ENCODE data around the gene KCTD12. TPM values are rescaled to one million over a fixed set of nuclear protein-coding genes. Genes with fewer than 3 reads are reported as not detected.

Gene KCTD12
- total RNA-seq, result 10 to 100 TPM; 24.2 to 34.8 (median 27.6) TPM

DNA sequence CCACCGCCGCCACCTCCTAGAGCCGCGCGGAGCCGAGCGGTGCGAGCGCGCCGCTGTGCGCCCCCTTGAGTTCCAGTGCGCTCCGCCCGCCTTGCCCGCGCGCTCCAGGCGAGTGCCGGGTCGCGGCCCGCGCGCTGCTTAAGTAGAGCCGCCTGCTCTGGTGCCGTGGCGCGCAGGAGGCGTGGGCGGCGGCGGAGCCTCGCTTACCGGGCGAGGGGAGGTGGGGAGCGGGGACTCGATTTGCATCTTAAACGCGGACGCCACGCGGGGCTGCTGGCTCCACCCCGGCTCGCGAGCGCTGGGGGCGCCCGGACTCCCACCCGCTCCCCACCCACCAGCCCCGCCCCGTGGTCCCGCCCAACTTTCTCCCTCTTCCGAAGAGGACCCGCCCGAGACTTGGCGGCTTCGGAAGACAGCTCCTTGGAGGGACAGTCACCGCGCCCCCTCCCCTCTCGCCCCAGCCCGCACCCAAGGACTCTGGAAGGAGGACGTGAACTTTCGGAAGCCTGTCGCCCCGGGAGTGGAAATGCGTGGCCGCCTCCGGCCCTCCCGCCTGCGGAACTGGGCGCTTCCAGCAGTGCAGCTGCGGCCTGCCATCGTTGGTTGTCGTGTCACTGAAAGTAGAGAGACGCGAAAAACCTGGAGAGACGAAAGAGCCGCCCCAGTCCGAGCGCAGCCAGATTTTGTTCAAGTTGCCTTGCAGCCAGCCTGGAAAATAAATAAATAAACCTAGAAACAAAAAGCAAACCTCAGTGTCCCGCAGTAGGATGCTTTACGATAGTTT lies at the start of gene KCTD12:
TSS of gene KCTD12 (minus strand) at position 114 of the 784 bp plus-strand sequence. CDS start 257 bp downstream, outside the sequence.
- TF ChIP-seq POLR2A (IDR thresholded peaks at IDR 0.05), result peak; percentile 67
- TF ChIP-seq, protein P1, sequence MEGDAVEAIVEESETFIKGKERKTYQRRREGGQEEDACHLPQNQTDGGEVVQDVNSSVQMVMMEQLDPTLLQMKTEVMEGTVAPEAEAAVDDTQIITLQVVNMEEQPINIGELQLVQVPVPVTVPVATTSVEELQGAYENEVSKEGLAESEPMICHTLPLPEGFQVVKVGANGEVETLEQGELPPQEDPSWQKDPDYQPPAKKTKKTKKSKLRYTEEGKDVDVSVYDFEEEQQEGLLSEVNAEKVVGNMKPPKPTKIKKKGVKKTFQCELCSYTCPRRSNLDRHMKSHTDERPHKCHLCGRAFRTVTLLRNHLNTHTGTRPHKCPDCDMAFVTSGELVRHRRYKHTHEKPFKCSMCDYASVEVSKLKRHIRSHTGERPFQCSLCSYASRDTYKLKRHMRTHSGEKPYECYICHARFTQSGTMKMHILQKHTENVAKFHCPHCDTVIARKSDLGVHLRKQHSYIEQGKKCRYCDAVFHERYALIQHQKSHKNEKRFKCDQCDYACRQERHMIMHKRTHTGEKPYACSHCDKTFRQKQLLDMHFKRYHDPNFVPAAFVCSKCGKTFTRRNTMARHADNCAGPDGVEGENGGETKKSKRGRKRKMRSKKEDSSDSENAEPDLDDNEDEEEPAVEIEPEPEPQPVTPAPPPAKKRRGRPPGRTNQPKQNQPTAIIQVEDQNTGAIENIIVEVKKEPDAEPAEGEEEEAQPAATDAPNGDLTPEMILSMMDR (IDR thresholded peaks at IDR 0.05), result peak in 3 of 5 experiments; percentile 8 to 21 (median 18)
- TF ChIP-seq POLR2AphosphoS5 (IDR thresholded peaks at IDR 0.05), result peak; percentile 82 to 96 (median 85)
- no peak for TF ChIP-seq EP300 (IDR thresholded peaks at IDR 0.05; ENCODE audit: low read depth)
- Histone ChIP-seq H3K9me3 (no peaks in the 10 kb centered on the region), H3K4me3 (peak within 1 kb of the TSS; percentile 39 to 80 (median 60)), H3K27ac (peak within 1 kb of the TSS; percentile 87 to 93 (median 88)), H3K4me1 (peaks cover 0 to 35% (median 14%) of the 10 kb centered on the region in 4 donors), H3K27me3 (peaks cover 6% of the 10 kb centered on the region), H3K36me3 (no peaks in the 10 kb centered on the region)
- in situ Hi-C loops (cut with MboI; ENCODE audit: low pct_ligation_motif_present in 1 of 4, low pct_unique_long_range_greater_than_20kb in 1 of 4, low sequenced_read_pairs in 3 of 4) (loop anchor here in 2 of 4 donors (25.0 kb wide), 2 partner anchors 224 to 399 kb away; no protein-coding TSS in a partner anchor), intact Hi-C loops (cut with DNase I; ENCODE audit: low total_unique reads) (loop anchor here (10.0 kb wide), 1 partner anchor 222 kb away; no protein-coding TSS in a partner anchor)
- DNase-seq, result peak; percentile 81
- WGBS, 2 donors (ENCODE audit: low coverage in 1 of 2), result 2 to 8% methylated on average over 2 to 24 of the region's 83 CpGs

DNA sequence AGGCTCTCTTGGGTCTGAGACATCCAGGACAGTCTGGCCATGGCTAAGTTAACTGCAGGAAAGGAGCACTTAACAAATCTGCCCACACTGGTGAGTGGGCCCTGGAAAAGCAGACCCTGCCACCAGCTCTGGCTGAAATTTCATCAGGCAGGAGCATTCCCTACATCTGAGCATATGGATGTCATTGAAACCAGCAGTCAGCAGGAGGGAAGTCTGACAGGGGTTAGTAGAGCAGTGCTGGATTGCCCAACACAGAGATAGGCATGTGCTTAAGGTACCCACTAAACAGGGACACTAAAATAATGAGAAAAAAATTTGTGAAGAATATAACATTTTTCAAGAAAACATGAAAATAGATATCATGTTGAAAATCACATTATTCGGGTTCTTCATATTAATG lies 48.5 kb upstream of the KCTD12 start:
- Histone ChIP-seq H3K27me3 (no peaks in the 10 kb centered on the region), H3K9me3 (no peaks in the 10 kb centered on the region), H3K36me3 (no peaks in the 10 kb centered on the region), H3K4me3 (no peak overlapping the region), H3K4me1 (no peaks in the 10 kb centered on the region), H3K27ac (no peak overlapping the region)
- WGBS, 2 donors (ENCODE audit: low coverage in 1 of 2), result 100% methylated on average over 1 of the region's 1 CpG
- intact Hi-C loops (cut with DNase I; ENCODE audit: low total_unique reads), result no loop called here
- TF ChIP-seq POLR2A (IDR thresholded peaks at IDR 0.05) (no peak), EP300 (IDR thresholded peaks at IDR 0.05; ENCODE audit: low read depth) (no peak), POLR2AphosphoS5 (IDR thresholded peaks at IDR 0.05) (no peak)
- TF ChIP-seq, protein P1 (IDR thresholded peaks at IDR 0.05), result no peak
- DNase-seq, result no peak
- in situ Hi-C loops (cut with MboI; ENCODE audit: low pct_ligation_motif_present in 1 of 4, low pct_unique_long_range_greater_than_20kb in 1 of 4, low sequenced_read_pairs in 3 of 4), result no loop called here

DNA sequence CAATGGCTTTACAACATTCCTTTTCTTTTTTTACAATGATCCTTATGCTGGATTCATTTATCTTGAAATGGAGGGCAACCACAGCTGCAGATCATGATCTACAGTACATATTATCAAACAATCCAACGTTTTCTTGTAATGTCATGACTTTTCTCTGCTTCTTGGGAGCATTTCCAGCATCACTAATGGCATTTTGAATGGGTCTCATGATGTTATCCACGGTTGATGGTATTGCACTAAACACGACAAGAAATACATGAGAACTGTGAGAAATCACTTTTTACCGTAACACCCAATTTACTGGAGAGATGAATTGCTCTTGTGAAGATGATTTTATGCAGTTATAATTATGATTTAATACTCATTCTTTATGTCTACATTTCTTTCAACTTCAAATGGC lies 45.9 kb upstream of the KCTD12 start:
- TF ChIP-seq POLR2A (IDR thresholded peaks at IDR 0.05) (no peak), EP300 (IDR thresholded peaks at IDR 0.05; ENCODE audit: low read depth) (no peak), POLR2AphosphoS5 (IDR thresholded peaks at IDR 0.05) (no peak)
- TF ChIP-seq, protein P1 (IDR thresholded peaks at IDR 0.05), result no peak
- Histone ChIP-seq H3K9me3 (no peaks in the 10 kb centered on the region), H3K27ac (no peak overlapping the region), H3K27me3 (no peaks in the 10 kb centered on the region), H3K4me1 (no peaks in the 10 kb centered on the region), H3K4me3 (no peak overlapping the region), H3K36me3 (no peaks in the 10 kb centered on the region)
- 73 to 76% methylated on average over 4 of the region's 4 CpGs for WGBS, 2 donors (ENCODE audit: low coverage in 1 of 2)
- intact Hi-C loops (cut with DNase I; ENCODE audit: low total_unique reads), result no loop called here
- in situ Hi-C loops (cut with MboI; ENCODE audit: low pct_ligation_motif_present in 1 of 4, low pct_unique_long_range_greater_than_20kb in 1 of 4, low sequenced_read_pairs in 3 of 4), result no loop called here
- no peak for DNase-seq

DNA sequence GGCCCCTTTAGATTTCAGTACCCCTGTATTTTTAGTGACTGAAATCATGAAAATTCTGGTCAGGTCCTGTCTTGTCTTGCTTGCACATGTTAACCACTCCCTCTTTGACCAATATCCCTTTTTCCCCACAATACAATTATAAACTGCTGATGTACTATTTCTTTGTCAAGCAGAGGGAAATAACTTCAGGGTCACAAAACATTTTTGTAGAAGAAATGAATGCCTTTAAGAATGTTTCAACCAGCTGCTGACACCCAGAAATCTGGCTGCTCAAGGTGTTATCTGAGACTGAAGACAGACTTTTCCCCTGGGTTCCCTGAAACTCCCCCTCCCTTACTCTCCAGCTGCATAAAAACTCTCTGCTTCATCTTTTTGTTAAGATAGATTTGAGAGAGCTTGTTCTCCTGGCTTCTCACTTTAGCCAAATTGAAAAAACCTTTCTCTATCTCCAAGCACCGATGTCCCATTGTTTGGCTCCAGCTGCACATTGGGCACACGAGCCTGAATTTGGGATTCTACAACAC lies 43.7 kb upstream of the KCTD12 start:
- WGBS, 2 donors (ENCODE audit: low coverage in 1 of 2), result 68% methylated on average over 2 of the region's 2 CpGs; no CpG with 5 or more reads in 1 of the 2 donors
- no peak overlapping the region for H3K27ac ChIP-seq
- no peak overlapping the region for H3K4me3 ChIP-seq
- intact Hi-C loops (cut with DNase I; ENCODE audit: low total_unique reads), result no loop called here
- DNase-seq, result no peak
- H3K36me3 ChIP-seq, result no peaks in the 10 kb centered on the region
- TF ChIP-seq POLR2A (IDR thresholded peaks at IDR 0.05) (no peak), EP300 (IDR thresholded peaks at IDR 0.05; ENCODE audit: low read depth) (no peak), POLR2AphosphoS5 (IDR thresholded peaks at IDR 0.05) (no peak)
- TF ChIP-seq, protein P1 (IDR thresholded peaks at IDR 0.05), result no peak
- no peaks in the 10 kb centered on the region for H3K4me1 ChIP-seq
- H3K9me3 ChIP-seq, result no peaks in the 10 kb centered on the region
- no peaks in the 10 kb centered on the region for H3K27me3 ChIP-seq
- in situ Hi-C loops (cut with MboI; ENCODE audit: low pct_ligation_motif_present in 1 of 4, low pct_unique_long_range_greater_than_20kb in 1 of 4, low sequenced_read_pairs in 3 of 4), result no loop called here
